HEK293 (cell line): ENCODE measurements around the gene CEP57L1.

ENCODE experiments used
- CTCF ChIA-PET: fragments of 350-600 bp; formaldehyde crosslinking; extraction: SDS; loops from one replicate; lab custom pipeline; 2021; ENCODE audit warnings: antibody characterized with exemption; lab: Yijun Ruan, JAX
- POLR2A ChIA-PET: fragments of 300-600 bp; formaldehyde crosslinking; extraction: SDS; loops from one replicate; lab custom pipeline; 2020; ENCODE audit warnings: antibody characterized with exemption, inconsistent platforms; lab: Yijun Ruan, JAX
- H3K27ac ChIP-seq: fragments of 200-500 bp; sonication (Bioruptor generic); 2 replicates; pipeline ENCODE4 v1.5.1; 2014; ENCODE audit warnings: low read depth, low read length, control low read depth, inconsistent platforms; ENCODE audit errors: extremely low read depth
- H3K36me3 ChIP-seq, 2 experiments: fragments of 200-500 bp in 1 of 2; sonication (Bioruptor generic) in 1 of 2; 1 replicate in 1 of 2; 2 replicates in 1 of 2; pipeline ENCODE4 v1.5.1; 2014 to 2017; ENCODE audit warnings: inconsistent platforms in 2 of 2, low read length in 2 of 2; ENCODE audit not compliant: control insufficient read depth in 2 of 2, insufficient read depth in 1 of 2
- H3K4me1 ChIP-seq: fragments of 200-500 bp; sonication (Bioruptor generic); 2 replicates; pipeline ENCODE4 v1.5.1; 2014; ENCODE audit warnings: mild to moderate bottlenecking, low read length, inconsistent platforms; ENCODE audit not compliant: control insufficient read depth, insufficient read depth
- H3K4me3 ChIP-seq: 2 replicates; pipeline ENCODE4 v1.5.1; 2011; ENCODE audit warnings: low read depth, mild to moderate bottlenecking, control low read depth, low read length, moderate library complexity
- H3K9me3 ChIP-seq: fragments of 200-500 bp; sonication (Bioruptor generic); 2 replicates; pipeline ENCODE4 v1.5.1; 2014; ENCODE audit warnings: low read depth, low read length, inconsistent platforms; ENCODE audit not compliant: control insufficient read depth, insufficient read depth
- GLI4 ChIP-seq: fragments of 450-650 bp; formaldehyde crosslinking; IDR thresholded peaks from 2 replicates; pipeline ENCODE4 v1.5.1; 2016; ENCODE audit warnings: missing biosample characterization, missing genetic modification characterization
- GLIS1 ChIP-seq: fragments of 450-650 bp; formaldehyde crosslinking; IDR thresholded peaks from 2 replicates; pipeline ENCODE4 v1.5.1; 2016; ENCODE audit warnings: missing biosample characterization, missing genetic modification characterization
- GLIS2 ChIP-seq: fragments of 450-650 bp; formaldehyde crosslinking; IDR thresholded peaks from 2 replicates; pipeline ENCODE4 v1.5.1; 2016; ENCODE audit warnings: missing biosample characterization, missing genetic modification characterization
- PRDM1 ChIP-seq: fragments of 450-650 bp; formaldehyde crosslinking; IDR thresholded peaks from 2 replicates; pipeline ENCODE4; 2016; ENCODE audit warnings: missing biosample characterization, missing genetic modification characterization
- RBAK ChIP-seq: fragments of 450-650 bp; formaldehyde crosslinking; IDR thresholded peaks from 2 replicates; pipeline ENCODE4 v1.5.1; 2016; ENCODE audit warnings: missing biosample characterization, missing genetic modification characterization
- REPIN1 ChIP-seq: fragments of 450-650 bp; formaldehyde crosslinking; IDR thresholded peaks from 2 replicates; pipeline ENCODE4 v1.5.1; 2017; ENCODE audit warnings: missing biosample characterization, missing genetic modification characterization, low read depth
- REST ChIP-seq: fragments of 450-650 bp; formaldehyde crosslinking; IDR thresholded peaks from 2 replicates; pipeline ENCODE4 v1.5.1; 2016; ENCODE audit warnings: missing biosample characterization, missing genetic modification characterization
- SCRT1 ChIP-seq: fragments of 450-650 bp; formaldehyde crosslinking; IDR thresholded peaks from 2 replicates; pipeline ENCODE4 v1.5.1; 2016; ENCODE audit warnings: missing biosample characterization, missing genetic modification characterization, borderline replicate concordance
- SP3 ChIP-seq: fragments of 450-650 bp; formaldehyde crosslinking; IDR thresholded peaks from 2 replicates; pipeline ENCODE4 v1.5.1; 2016; ENCODE audit warnings: missing biosample characterization, missing genetic modification characterization
- SP7 ChIP-seq: fragments of 450-650 bp; formaldehyde crosslinking; IDR thresholded peaks from 2 replicates; pipeline ENCODE4 v1.5.1; 2016; ENCODE audit warnings: missing biosample characterization, missing genetic modification characterization
- ZBTB1 ChIP-seq: fragments of 450-650 bp; formaldehyde crosslinking; IDR thresholded peaks from 2 replicates; pipeline ENCODE4 v1.5.1; 2016; ENCODE audit warnings: missing biosample characterization, missing genetic modification characterization
- ZNF121 ChIP-seq: fragments of 450-650 bp; formaldehyde crosslinking; IDR thresholded peaks from 2 replicates; pipeline ENCODE4 v1.5.1; 2016; ENCODE audit warnings: missing biosample characterization, missing genetic modification characterization
- ZNF175 ChIP-seq: fragments of 450-650 bp; formaldehyde crosslinking; IDR thresholded peaks from 2 replicates; pipeline ENCODE4 v1.5.1; 2016; ENCODE audit warnings: missing biosample characterization, missing genetic modification characterization
- ZNF529 ChIP-seq: fragments of 450-650 bp; formaldehyde crosslinking; IDR thresholded peaks from 2 replicates; pipeline ENCODE4 v1.5.1; 2017; ENCODE audit warnings: missing genetic modification characterization, missing biosample characterization; ENCODE audit not compliant: insufficient replicate concordance
- ZNF621 ChIP-seq: fragments of 450-650 bp; formaldehyde crosslinking; IDR thresholded peaks from 2 replicates; pipeline ENCODE4 v1.5.1; 2017; ENCODE audit warnings: missing biosample characterization, missing genetic modification characterization
- ZNF654 ChIP-seq: fragments of 450-650 bp; formaldehyde crosslinking; IDR thresholded peaks from 2 replicates; pipeline ENCODE4 v1.5.1; 2016; ENCODE audit warnings: low read depth, missing biosample characterization, missing genetic modification characterization
- ZNF670 ChIP-seq: fragments of 450-650 bp; formaldehyde crosslinking; IDR thresholded peaks from 2 replicates; pipeline ENCODE4 v1.5.1; 2016; ENCODE audit warnings: missing biosample characterization, missing genetic modification characterization, low read depth
- ZNF707 ChIP-seq: fragments of 450-650 bp; formaldehyde crosslinking; IDR thresholded peaks from 2 replicates; pipeline ENCODE4 v1.5.1; 2016; ENCODE audit warnings: missing biosample characterization, missing genetic modification characterization
- ZNF747 ChIP-seq: fragments of 450-650 bp; formaldehyde crosslinking; IDR thresholded peaks from 2 replicates; pipeline ENCODE4 v1.5.1; 2016; ENCODE audit warnings: missing biosample characterization, missing genetic modification characterization
- ZNF777 ChIP-seq: fragments of 450-650 bp; formaldehyde crosslinking; IDR thresholded peaks from 2 replicates; pipeline ENCODE4 v1.5.1; 2017; ENCODE audit warnings: missing biosample characterization, missing genetic modification characterization, borderline replicate concordance
- ZNF792 ChIP-seq: fragments of 450-650 bp; formaldehyde crosslinking; IDR thresholded peaks from 2 replicates; pipeline ENCODE4 v1.5.1; 2016; ENCODE audit warnings: missing biosample characterization, missing genetic modification characterization
- ZSCAN23 ChIP-seq: fragments of 450-650 bp; formaldehyde crosslinking; IDR thresholded peaks from 2 replicates; pipeline ENCODE4 v1.5.1; 2016; ENCODE audit warnings: missing biosample characterization, missing genetic modification characterization
- TF ChIP-seq, protein P1 (sequence below): fragments of 450-650 bp; formaldehyde crosslinking; IDR thresholded peaks from 2 replicates; pipeline ENCODE4 v1.5.1; 2016; ENCODE audit warnings: missing biosample characterization, missing genetic modification characterization
- TF ChIP-seq, protein P2 (sequence below): fragments of 450-650 bp; IDR thresholded peaks from 2 replicates; pipeline ENCODE4 v1.5.1; 2018; ENCODE audit warnings: missing biosample characterization, mild to moderate bottlenecking, missing genetic modification characterization

CEP57L1 gene

GRCh38 chr6:109058620-109059019 lies 36.7 kb upstream of the CEP57L1 start:
- no peaks in the 10 kb centered on the region for H3K9me3 ChIP-seq
- H3K36me3 ChIP-seq, result no peaks in the 10 kb centered on the region
- ChIA-PET POLR2A (interaction anchor here (0.7 kb wide), 1 partner anchor 36 kb away, joined by 3 read pairs; the partner anchor contains the start of gene SESN1), CTCF (no interaction called here)
- H3K27ac ChIP-seq, result no peak overlapping the region
- H3K4me1 ChIP-seq, result no peaks in the 10 kb centered on the region
- TF ChIP-seq ZBTB1 (tag by site-specific recombination) (no peak), GLI4 (tag by site-specific recombination) (no peak), ZNF529 (no peak), RBAK (no peak), GLIS1 (tag by site-specific recombination) (no peak), ZNF121 (tag by site-specific recombination) (no peak), PRDM1 (tag by site-specific recombination) (no peak), ZNF777 (tag by site-specific recombination) (no peak), ZNF670 (tag by site-specific recombination) (no peak), REPIN1 (no peak), ZNF175 (tag by site-specific recombination) (no peak), ZNF707 (tag by site-specific recombination) (no peak), ZNF792 (tag by site-specific recombination) (no peak), SCRT1 (tag by site-specific recombination) (no peak), ZNF654 (tag by site-specific recombination) (no peak), ZNF747 (tag by site-specific recombination) (no peak), ZNF621 (tag by site-specific recombination) (no peak)
- TF ChIP-seq, all 188 proteins: peak for 0
- no peak overlapping the region for H3K4me3 ChIP-seq

GRCh38 chr6:109059153-109059552 lies 36.2 kb upstream of the CEP57L1 start:
- ChIA-PET CTCF (interaction anchor here (1.3 kb wide), 1 partner anchor 13 kb away, joined by 8 read pairs; no protein-coding TSS in a partner anchor), POLR2A (interaction anchor here (0.7 kb wide), 1 partner anchor 35 kb away, joined by 3 read pairs; the partner anchor contains the start of gene SESN1)
- no peaks in the 10 kb centered on the region for H3K9me3 ChIP-seq
- H3K4me1 ChIP-seq, result no peaks in the 10 kb centered on the region
- 0 out of 2 replicates have a peak, but pooled peaks have one; percentile 30 for TF ChIP-seq REST (tag by site-specific recombination)
- no peak for TF ChIP-seq GLI4 (tag by site-specific recombination)
- H3K36me3 ChIP-seq, result no peaks in the 10 kb centered on the region
- no peak overlapping the region for H3K27ac ChIP-seq
- H3K4me3 ChIP-seq, result no peak overlapping the region

DNA sequence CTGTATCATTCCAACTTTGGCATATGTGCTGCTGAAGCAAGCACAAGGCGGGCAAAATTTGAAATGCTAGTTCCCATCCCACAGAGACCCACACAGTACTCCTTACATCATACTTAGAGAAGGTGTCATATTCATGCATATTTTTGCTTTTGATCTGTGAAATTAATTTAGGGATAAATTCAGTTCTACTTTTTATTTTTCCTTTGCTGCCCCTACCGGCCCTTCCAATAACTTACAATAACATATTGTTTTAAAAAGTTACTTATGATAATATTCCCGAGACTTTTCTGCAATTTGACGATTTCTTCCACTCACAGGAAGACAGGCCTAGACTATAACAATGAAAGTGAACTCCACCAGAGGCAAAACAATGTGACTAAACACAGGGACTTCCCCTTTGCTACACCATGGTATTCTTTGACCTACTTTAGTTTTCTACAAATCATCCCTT lies 35.7 kb upstream of the CEP57L1 start:
- TF ChIP-seq GLIS2 (no peak), ZSCAN23 (no peak), SP7 (no peak), SP3 (tag by site-specific recombination) (0 out of 2 replicates have a peak, but pooled peaks have one; percentile 9)
- TF ChIP-seq, protein P1, sequence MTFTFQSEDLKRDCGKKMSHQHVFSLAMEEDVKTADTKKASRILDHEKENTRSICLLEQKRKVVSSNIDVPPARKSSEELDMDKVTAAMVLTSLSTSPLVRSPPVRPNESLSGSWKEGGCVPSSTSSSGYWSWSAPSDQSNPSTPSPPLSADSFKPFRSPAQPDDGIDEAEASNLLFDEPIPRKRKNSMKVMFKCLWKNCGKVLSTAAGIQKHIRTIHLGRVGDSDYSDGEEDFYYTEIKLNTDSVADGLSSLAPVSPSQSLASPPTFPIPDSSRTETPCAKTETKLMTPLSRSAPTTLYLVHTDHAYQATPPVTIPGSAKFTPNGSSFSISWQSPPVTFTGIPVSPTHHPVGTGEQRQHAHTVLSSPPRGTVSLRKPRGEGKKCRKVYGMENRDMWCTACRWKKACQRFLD (tag by site-specific recombination), result no peak
- TF ChIP-seq, protein P2, sequence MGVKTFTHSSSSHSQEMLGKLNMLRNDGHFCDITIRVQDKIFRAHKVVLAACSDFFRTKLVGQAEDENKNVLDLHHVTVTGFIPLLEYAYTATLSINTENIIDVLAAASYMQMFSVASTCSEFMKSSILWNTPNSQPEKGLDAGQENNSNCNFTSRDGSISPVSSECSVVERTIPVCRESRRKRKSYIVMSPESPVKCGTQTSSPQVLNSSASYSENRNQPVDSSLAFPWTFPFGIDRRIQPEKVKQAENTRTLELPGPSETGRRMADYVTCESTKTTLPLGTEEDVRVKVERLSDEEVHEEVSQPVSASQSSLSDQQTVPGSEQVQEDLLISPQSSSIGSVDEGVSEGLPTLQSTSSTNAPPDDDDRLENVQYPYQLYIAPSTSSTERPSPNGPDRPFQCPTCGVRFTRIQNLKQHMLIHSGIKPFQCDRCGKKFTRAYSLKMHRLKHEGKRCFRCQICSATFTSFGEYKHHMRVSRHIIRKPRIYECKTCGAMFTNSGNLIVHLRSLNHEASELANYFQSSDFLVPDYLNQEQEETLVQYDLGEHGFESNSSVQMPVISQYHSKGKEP, result no peak
- Histone ChIP-seq H3K4me1 (no peaks in the 10 kb centered on the region), H3K4me3 (no peak overlapping the region), H3K36me3 (no peaks in the 10 kb centered on the region), H3K27ac (no peak overlapping the region), H3K9me3 (no peaks in the 10 kb centered on the region)
- CTCF ChIA-PET, result interaction anchor here (0.6 to 1.5 kb wide), 4 partner anchors 13 to 517 kb away, joined by 3 to 8 read pairs (median 3); no protein-coding TSS in a partner anchor
- POLR2A ChIA-PET, result interaction anchor here (0.7 kb wide), 1 partner anchor 35 kb away, joined by 3 read pairs; the partner anchor contains the start of gene SESN1
